A549 (cell line): ENCODE results near the gene STK16.

Source experiments
- CTCF ChIP-seq: fragments of >200 bp; sonication (Bioruptor Twin); formaldehyde crosslinking; IDR thresholded peaks from 3 replicates; pipeline ENCODE4 v1.5.1; 2016
- EP300 ChIP-seq, 2 experiments: fragments of >200 bp; sonication (Bioruptor Twin); formaldehyde crosslinking; IDR thresholded peaks; 2 replicates in 1 of 2; 3 replicates in 1 of 2; pipeline ENCODE4 v1.6.1; 2016 to 2017
- HMGXB4 ChIP-seq: fragments of 250-450 bp; sonication (Bioruptor Pico); IDR thresholded peaks from 2 replicates; pipeline ENCODE4 v1.5.0; 2021; ENCODE audit warnings: mild to moderate bottlenecking, moderate library complexity, borderline replicate concordance
- JUNB ChIP-seq: fragments of >200 bp; sonication (Bioruptor Twin); formaldehyde crosslinking; IDR thresholded peaks from 2 replicates; pipeline ENCODE4 v1.6.1; 2016
- MAZ ChIP-seq: fragments of 150-350 bp; IDR thresholded peaks from 2 replicates; pipeline ENCODE4 v1.6.1; 2014; ENCODE audit warnings: antibody characterized with exemption, low read depth, low read length, borderline replicate concordance
- MYC ChIP-seq: IDR thresholded peaks from 2 replicates; pipeline ENCODE4 v1.6.1; 2012; ENCODE audit warnings: mild to moderate bottlenecking, inconsistent platforms, low read length, improper control_type of control experiment, borderline replicate concordance
- PBX3 ChIP-seq: IDR thresholded peaks from 2 replicates; pipeline ENCODE4 v1.6.1; 2012
- POLR2A ChIP-seq: IDR thresholded peaks from 2 replicates; pipeline ENCODE4 v1.6.1; 2012; ENCODE audit warnings: mild to moderate bottlenecking, low read length
- POLR2AphosphoS2 ChIP-seq: conservative IDR thresholded peaks from 2 replicates; pipeline ENCODE4 v1.6.1; 2012; ENCODE audit warnings: low read length, improper control_type of control experiment, inconsistent platforms
- REST ChIP-seq: fragments of 200-600 bp; sonication (generic); IDR thresholded peaks from 2 replicates; pipeline ENCODE4 v1.6.1; 2016; ENCODE audit warnings: antibody characterized with exemption, mild to moderate bottlenecking, moderate library complexity
- RFX5 ChIP-seq: fragments of 450-650 bp; IDR thresholded peaks from 2 replicates; pipeline ENCODE4 v1.7.1; 2014; ENCODE audit warnings: antibody characterized with exemption, mild to moderate bottlenecking, moderate library complexity
- ZC3H11A ChIP-seq: fragments of 450-650 bp; IDR thresholded peaks from 2 replicates; pipeline ENCODE4 v1.6.1; 2014; ENCODE audit warnings: antibody characterized with exemption, mild to moderate bottlenecking
- ZFP36 ChIP-seq: fragments of 450-650 bp; IDR thresholded peaks from 2 replicates; pipeline ENCODE4 v1.6.1; 2014; ENCODE audit warnings: borderline replicate concordance; ENCODE audit not compliant: partially characterized antibody

- TF ChIP-seq CTCF (no peak), ZC3H11A (no peak), EP300 (IDR thresholded peaks at IDR 0.05) (no peak), POLR2AphosphoS2 (no peak), MYC (no peak), JUNB (no peak), HMGXB4 (no peak), REST (no peak), PBX3 (no peak), ZFP36 (no peak), RFX5 (no peak), MAZ (no peak), POLR2A (no peak)
These were observed 28.8 kb upstream of the STK16 start for GRCh38 chr2:219216535-219216915.
